Stomach (tissue), 4 donors: Measurements from ENCODE around the gene KHDC4.

Source experiments
- CTCF ChIP-seq, 7 experiments: fragments of 450-650 bp in 4 of 7; fragments of 200-600 bp in 3 of 7; sonication (generic) in 3 of 7; IDR thresholded peaks; one replicate each; pipeline ENCODE4 v1.5.1; 2016 to 2019; ENCODE audit warnings: antibody characterized with exemption in 7 of 7, control low read depth in 2 of 7, mild to moderate bottlenecking in 1 of 7
- EP300 ChIP-seq: sonication (generic); formaldehyde crosslinking; IDR thresholded peaks from one replicate; pipeline ENCODE4 v1.6.1; 2017; ENCODE audit warnings: antibody characterized with exemption
- POLR2A ChIP-seq, 4 donors: fragments of 450-650 bp; IDR thresholded peaks; one replicate each; pipeline ENCODE4 v1.6.1; 2016; ENCODE audit warnings: antibody characterized with exemption in 4 of 4, control low read depth in 2 of 4, mild to moderate bottlenecking in 1 of 4, moderate library complexity in 1 of 4
- POLR2AphosphoS5 ChIP-seq, 3 donors: sonication (generic); formaldehyde crosslinking; IDR thresholded peaks; one replicate each; pipeline ENCODE4 v1.6.1; 2016; ENCODE audit warnings: antibody characterized with exemption in 3 of 3

DNA sequence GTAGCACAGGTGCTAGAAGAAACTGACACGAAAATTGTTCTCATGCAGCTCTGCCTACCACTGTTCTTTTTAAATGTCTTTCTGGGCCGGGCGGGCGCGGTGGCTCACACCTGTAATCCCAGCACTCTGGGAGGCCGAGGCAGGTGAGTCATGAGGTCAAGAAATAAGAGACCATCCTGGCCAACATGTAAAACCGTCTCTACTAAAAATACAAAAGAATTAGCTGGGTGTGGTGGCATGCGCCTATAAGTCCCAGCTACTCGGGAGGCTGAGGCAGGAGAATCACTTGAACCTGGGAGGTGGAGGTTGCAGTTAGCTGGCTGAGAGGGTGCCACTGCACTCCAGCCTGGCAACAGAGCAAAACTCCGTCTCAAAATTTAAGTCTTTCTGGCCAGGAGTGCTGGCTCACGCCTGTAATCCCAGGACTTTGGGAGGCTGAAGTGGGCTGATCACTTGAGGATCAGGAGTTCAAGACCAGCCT, 22.1 kb downstream of the KHDC4 start:
- no peak for TF ChIP-seq POLR2A (IDR thresholded peaks at IDR 0.05)
- no peak for TF ChIP-seq CTCF (IDR thresholded peaks at IDR 0.05)
- no peak for TF ChIP-seq POLR2AphosphoS5 (IDR thresholded peaks at IDR 0.05)
- TF ChIP-seq EP300: no peak
